GM19438 (cell line): ENCODE measurements around the gene SPRR4.

Experiments used
- ATAC-seq: cut with Tn5 transposase; IDR thresholded peaks from one replicate; pipeline ENCODE4 v1.9.1; 2021; ENCODE audit warnings: low read depth; ENCODE audit not compliant: unreplicated experiment

Gene SPRR4, protein sequence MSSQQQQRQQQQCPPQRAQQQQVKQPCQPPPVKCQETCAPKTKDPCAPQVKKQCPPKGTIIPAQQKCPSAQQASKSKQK

DNA sequence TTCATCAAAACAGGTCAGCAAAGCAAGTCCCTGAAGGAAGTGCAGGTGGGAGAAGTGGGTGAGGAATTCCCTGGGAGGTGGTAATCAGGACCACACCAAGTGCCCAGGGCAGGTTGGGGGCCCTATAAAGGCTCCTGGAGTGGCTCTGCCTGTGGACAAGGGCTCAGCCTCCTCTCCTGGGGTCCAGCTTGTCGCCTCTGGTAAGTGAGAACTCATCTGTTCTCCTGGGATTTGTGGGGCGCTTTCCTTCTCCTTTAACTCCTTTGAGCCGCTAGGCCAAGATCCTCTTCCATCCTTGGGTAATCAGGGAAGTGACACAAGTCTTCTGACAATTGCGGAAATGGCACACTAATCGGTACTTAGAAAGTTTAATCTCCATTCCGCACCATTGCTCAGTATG lies at the start of gene SPRR4:
Gene SPRR4 (plus strand): TSS at position 154 of the 400 bp plus-strand sequence. CDS start 1,243 bp downstream, outside the sequence.
- ATAC-seq, result no peak

DNA sequence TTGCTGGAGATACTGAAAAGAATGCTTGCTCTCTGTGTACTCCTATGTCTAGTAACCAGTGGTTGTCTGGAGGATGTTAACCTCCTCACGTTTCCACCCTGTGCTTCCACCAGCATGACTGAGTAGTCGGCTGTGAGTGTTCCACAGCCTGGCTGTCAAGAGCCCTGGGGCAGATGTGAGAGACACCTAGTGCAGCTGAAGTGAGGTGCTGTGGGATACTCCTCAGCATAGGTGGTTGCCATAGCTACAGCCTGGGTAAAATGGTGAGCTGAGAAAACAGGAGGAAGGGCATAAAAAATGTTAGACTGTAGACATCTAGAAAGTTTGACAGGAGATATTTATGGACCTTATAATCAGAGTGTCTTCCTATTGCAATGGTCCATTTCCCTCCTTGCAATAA lies 46.3 kb upstream of the SPRR4 start:
- no peak for ATAC-seq

DNA sequence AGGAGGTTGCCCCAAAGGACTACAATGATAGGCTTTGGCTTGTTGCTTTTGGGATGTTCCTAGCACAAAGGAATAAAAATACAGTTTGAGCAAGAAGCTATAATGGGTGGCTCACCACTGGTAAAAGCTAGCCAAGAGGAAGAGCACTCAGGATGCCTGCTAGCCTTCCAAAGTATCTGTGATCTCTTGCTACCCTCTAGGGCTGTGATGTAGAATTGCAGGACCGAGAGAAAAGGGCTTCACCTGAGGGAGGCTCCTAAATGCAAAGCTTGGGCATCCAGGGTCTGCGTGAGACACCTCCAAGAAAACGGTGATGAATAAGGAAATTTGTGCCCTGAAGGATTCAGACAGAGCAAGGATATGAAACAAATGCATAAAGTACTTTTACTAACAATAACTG lies 44.4 kb upstream of the SPRR4 start:
- no peak for ATAC-seq

DNA sequence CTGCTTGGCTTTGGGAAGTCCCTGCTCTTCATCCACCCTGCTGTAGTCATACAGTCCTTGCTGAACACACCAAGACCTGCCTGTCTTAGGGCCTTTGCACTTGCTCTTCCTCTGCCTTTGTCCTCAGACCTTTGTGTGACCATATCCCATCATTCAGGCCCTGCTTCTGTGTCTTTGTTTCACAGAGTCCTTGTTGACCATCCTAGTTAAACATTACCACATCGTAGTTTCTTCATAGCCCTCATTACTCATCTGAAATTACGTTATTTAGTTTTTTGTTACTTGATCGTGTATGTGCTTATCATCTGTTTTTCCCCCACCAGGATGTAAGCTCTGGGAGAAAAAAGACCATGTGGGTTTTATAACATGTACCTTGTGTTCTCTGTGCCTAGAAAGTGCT lies 41.8 kb upstream of the SPRR4 start:
- ATAC-seq, result no peak

DNA sequence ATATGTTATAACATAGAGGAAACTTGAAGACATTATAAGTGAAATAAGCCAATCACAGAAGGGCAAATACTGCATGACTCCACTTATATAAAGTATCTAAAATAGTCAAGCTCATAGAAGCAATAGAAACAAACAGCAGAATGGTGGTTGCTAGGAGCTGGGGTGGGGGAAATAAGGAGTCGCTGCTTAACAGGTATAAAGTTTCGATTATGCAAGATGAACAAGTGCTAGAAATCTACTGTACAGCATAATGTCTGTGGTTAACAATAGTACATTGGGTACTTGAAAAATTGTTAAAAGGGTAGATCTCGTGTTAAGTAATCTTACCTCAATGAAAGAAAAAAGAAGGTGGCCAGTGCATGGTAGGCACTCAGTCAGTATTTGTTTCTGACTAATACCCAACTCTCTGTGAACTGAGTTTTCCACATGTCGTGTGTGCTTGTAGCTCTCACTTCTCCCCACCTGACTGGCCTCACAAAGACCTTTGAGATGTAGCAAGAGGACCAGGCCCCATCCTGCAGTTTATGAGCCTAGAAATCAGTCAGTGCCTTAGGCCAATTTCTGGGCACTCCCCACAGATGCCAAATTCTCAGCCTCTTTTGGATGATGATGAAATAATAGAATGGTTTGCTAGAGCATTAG lies 38.2 kb upstream of the SPRR4 start:
- ATAC-seq, result no peak

DNA sequence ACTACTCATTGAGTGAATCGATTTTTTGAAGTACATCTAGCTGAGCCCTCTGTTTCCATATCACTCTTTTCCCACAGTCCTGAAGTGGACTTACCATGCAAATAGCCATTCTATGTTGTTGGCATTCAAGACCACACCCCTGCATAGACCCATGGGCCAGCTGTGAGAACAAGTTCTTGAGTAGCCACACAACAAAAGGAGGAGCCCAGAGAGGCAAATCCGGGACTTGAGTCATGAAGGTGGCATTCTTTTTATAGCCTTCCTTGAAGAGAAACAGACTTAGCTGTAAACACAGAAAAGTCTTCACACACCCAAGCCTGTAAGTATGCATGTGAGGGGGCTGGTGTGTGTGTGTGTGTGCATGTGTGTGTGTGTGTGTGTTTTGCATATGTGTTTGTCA lies 37.3 kb upstream of the SPRR4 start:
- ATAC-seq, result no peak

DNA sequence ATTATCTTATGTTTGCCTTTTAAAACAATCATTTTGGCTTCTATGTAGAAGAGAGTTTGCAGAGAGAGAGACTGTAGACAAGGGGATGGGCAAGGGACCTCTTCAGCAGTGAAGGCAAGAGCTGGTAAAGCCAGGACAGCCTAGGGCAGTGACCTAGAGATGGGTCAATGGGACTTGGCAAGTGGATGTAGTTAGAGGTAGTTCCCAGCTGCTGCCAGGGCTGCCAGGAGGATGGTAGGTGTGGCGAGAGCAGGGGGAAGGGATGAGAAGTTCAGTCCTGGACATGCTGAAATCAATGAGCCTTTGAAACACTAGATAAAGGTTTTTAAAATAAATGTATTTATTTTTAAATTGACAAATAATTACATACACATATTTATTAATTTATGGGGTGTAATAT lies 29.8 kb upstream of the SPRR4 start:
- no peak for ATAC-seq

DNA sequence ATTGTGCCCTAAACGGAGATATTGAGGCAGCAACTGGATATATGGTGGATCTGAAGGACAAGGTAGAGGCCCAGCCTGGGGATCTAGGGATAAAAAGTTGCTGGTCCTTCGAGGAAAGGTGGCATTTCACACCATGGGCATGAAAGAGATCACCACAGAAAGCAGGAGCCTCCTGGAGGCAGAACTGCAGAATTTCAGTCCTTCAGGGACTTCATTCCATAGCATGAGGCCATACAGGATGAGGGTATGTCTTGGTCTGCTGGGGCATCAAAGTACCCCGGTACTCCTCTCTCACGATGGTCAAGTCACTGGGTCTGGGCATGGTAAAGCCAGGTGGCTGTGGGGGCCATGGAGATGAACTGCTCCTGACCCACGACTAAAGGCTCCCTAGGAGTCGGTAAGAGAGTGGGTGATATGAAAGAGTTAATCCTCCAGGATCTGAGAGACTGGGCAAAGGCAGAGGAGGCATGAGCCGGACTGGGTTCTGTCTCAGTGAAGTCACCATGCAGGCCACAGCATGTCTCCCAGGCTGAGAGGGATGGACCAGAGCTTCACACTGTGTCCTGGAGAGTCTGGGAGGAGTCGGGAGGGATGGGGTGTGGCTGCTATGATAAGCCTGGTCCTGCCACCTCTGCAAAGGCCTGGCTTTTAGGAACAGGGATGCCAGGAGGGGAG lies 29.3 kb upstream of the SPRR4 start:
- ATAC-seq, result no peak

DNA sequence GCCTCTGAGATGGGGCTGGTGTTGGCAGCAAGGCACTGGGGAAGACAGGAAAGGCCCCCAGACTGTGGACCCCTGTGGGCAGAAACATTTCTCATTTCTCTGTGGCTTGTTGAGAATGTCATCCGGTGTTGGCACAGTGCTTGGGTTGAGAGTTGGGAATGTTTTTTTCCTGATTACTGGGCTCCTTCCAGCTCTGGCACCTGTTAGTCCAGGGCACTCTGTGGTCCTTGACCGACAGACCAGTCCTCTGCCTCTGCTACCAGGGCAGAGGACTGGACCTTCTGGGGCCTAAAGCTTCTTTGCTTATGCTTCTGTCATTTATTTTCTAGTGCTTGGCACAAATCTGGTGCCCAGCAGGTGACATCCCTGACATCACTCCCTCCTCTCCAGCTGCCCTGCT lies 28.3 kb upstream of the SPRR4 start:
- no peak for ATAC-seq

DNA sequence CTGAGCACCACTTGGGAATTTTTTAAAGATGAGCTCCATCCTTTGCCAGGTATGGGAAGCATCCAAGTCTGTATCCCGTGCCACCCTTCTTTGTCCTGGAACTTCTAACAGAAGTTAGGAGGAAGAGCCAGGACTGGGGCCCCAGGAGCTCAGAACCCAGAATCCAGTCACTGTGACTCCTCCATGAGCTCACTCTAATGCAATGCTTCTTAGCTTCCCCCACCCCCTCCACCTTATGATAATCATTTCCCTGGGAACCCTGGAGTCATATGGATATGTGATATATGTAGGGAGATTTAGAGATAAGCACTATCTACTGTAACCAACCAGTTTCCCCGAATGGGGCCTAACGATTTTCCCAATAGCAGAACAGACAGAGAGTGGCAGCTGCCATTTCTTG lies 24.2 kb upstream of the SPRR4 start:
- ATAC-seq, result no peak

DNA sequence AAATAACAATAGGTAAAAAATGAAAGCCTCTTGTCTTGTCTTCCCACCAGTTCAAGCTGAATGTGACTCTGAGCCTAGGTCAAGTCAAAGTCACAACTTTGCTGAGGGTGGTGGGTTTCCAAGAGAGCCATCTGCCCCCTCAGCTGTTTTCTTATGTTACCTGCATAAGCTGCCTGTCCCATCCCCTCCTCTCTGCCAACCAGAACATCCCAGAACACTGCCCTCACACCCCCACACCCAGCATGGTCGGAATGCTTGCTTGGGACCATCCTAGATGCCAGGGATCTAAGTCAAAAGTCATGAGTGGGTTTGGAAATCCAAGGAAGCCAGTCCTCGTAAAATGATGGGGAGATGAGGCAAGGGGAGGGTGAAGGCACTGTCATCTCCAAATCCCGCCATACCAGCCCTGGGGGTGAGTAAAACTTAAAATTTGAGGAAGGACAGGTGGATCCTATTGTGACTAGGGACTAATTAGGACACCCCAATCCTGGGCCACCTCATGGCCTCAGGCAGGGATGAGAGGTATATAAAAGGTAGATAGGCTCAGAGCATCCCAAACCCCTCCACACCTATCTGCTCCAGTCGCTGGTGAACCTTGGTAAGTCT lies 23.7 kb upstream of the SPRR4 start, which contains the start of gene SPRR5:
Gene SPRR5 (plus strand): TSS at position 556 of the 606 bp plus-strand sequence. CDS start 1,349 bp downstream, outside the sequence.
- ATAC-seq, result no peak

DNA sequence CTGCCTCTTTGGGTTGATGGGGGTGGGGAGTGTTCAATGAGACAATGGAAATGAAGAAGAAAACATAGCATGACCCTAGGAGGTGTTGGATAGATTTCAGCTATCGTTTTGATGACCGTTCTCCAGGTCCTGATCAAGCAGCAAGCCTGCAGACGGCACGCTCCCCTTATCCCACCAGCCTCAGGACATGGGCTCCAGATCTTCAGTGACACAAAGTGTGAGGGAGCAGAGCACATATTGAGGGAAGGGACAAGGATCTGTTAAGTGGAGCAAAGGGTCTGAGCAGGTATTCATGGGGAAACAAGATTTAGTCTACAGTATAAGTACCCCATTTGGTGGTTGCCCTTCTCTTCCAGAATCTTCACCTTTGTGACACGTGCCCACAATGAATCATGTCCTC lies 18.7 kb upstream of the SPRR4 start:
- no peak for ATAC-seq

DNA sequence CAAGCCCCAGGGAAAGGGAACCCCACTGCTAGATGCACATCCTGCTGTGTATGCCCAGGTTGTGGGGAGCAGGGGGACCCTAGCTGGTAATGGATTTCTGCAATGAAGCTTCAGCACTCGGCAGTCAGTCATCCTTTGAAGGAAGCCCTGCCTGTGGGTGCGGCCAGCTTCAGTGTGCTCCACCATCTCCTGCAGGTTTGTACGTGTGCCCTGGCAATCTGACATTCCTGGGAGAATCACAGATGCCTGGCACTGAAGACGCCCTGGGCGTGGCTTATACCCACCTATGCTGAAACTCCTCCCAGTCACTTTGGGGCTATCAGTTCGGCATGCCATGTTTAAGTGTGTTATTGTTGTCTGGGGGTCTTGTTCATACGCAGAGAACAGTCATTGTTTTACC lies 16.7 kb upstream of the SPRR4 start:
- no peak for ATAC-seq

DNA sequence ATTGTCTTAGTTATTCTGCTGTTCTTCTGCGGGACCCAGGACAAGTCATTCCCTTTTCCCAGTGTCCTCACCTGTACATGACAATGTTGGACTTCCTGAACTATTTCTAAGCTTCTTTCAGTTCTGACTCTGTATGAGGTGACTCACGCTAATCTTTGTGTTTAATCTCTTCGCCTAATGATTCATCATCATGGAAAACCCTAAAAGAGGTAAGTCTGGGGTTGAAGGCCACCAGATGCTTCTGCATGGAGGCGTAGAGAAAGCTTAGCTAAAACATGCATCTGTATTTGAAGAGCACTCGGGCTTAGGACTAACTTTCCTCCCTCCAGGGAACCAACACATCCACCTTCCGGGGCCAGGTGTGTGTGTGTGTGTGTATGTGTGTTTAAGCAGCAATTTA lies 16.0 kb upstream of the SPRR4 start:
- ATAC-seq, result no peak

DNA sequence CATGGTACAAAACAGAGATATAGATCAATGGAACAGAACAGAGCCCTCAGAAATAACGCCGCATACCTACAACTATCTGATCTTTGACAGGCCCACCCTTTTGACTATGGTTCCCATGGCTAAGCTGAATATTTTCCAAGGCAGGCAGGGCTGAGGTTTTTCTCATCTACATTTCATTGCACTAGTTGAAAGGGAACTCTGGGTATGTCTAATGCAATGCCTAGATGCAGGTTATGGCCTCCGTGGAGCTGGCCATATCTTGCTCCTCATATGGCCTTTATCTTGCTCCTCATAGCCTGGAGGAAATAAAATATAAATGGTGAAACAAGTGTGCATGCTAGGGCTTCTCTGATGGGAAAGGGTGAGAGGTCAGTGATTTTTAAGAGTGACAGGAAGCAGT lies 12.9 kb upstream of the SPRR4 start:
- ATAC-seq, result no peak

DNA sequence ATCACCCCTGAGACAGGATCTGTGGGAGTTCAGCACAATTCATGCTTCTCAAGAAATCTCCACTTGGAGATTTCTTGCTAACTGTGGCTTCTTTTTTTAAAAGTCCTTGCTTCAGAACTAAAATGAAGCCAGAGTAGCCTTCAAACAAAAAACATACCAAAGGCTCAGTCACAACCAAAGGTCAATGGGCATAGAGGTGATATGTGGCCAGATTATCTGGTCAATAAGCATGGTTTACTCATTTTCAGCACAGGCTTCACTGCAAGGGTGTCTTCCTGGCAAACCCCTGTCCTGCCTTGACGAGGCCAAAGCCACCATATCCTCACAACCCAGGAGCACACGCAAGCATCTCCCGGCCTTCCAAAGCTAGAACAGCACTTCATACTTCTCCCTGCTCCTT lies 11.2 kb upstream of the SPRR4 start:
- no peak for ATAC-seq

DNA sequence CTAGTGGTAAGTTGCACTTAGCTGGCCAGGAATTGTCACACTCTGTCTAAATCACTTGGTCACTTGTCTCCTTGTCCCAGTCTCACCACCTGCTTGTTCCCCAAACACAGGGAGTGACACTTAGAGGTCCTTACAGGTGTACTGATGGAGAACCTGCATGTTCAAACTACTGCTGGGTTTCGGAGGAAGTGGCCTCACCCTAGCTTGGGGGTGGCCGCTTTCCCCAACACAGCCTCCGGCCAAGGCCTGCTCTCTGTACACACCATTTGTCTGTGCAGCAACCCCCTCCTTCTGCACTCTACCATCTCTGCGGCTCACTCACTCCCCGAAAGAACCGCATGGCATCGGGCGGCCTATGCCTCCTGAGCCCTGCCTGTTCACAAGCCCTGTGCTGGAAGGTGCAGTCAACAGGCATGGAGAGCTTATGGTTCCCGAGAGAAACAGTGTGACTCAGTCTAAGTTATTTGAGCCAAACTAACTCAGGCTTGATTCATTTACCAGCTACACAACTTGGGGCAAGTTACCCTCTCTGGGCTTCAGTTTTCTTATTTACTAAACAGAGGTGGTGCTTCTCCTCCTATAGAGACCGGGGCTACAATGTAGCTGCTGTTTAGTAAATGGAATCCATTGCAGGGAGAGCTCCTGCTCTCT lies 10.5 kb upstream of the SPRR4 start:
- no peak for ATAC-seq

DNA sequence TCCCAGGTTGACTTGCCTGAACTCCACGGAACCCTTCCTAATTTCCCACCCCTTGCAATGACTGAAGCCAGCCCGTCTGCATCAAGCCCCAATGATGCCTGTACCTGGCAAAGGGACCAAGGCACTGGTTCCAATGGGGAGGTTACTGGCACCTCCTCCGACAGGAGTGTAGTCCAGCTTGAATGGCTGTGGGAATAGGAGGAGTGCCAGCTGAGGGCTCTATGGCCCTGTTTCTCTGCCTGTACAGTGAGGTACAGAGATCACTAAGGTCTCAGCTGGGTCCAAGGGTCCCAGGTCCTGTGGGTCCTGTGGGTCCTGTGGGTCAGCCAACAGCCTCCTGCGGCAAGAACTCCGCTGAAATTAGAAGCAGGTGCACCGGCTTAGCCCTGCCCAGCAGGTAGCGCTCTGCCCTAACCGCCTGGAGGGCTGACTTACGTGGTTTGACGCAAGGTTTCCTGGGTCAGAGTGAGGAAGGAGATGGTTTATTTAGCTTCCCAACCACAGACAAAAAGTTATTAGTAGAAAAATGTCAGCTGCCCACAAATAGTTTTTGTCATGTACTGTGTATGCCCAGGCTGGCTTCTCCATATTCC lies 9.9 kb upstream of the SPRR4 start:
- no peak for ATAC-seq

DNA sequence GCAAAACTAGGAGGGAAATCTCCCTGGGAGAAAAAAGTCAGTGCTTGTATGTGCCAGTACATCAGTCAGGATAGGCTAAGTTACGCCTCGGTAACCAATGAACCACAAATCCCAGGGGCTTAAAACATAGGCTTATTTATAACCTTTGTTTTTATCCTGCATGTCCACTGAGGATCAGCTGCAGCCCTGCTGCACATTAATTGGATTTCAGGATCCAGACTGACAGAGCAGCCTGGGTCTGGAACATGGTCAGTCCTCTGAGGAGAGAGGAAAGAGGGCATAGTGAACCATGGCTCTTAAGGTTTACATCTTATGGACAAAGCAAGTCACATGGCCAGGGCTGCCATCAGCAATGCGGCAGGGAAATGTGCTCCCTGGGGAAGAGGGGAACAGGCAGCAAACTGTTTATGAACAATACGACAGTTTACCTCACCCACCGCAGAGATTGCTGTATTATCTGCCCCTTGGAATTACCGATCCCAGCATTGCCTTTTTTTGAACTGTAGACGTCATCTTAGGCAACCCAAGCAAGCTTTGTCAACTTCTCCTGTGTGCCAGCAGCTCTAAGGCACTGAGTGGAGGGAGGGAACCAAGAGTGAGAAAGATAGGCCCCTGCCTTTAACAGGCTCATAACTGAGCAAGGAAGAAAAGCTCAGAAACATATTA lies 9.1 kb upstream of the SPRR4 start:
- ATAC-seq, result no peak

DNA sequence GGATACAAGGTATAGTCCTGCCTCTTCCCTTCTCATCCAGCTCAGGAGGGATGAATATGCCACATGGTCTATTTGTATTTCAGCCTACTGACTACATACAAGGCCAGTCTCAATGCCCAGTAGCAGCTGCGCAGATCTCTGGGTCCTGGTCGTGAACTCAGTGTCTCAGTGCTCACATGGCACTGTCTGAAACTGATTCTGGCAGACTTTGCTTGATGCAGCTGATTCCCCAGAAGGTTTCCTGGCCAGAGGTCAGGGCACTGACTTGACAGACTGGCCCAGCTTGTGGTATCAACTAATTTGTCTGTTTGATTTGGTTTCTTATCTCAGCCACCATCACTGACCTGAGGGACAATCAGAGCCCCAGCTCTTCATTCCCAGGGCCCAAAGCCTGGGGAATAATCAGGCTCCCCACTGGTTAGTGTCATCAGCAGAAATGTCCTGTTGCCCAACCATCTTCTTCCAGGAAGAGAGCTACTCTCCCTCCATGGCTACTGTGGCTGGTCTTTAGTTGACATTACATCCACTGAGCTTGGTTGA lies 7.5 kb upstream of the SPRR4 start:
- ATAC-seq, result no peak
